GM20000 (cell line): ENCODE measurements around the gene GSC.
A peak's percentile ranks its signal among the peaks of the same experiment; 100 is the strongest.
"Not testable (repeated sequence)": the region's sequence is repeated elsewhere in the genome, so short reads cannot be mapped to it uniquely, and the experiment has no call there.

Experiments
- DNase-seq: peaks from one replicate; pipeline ENCODE4 v3.0.0; 2012; ENCODE audit warnings: low spot score
- TF ChIP-seq, protein P1 (sequence below): IDR thresholded peaks from 2 replicates; pipeline ENCODE4 v1.5.1; 2012; ENCODE audit warnings: mild to moderate bottlenecking, control low read depth; ENCODE audit errors: extremely low read depth, missing control alignments

Gene GSC

DNA sequence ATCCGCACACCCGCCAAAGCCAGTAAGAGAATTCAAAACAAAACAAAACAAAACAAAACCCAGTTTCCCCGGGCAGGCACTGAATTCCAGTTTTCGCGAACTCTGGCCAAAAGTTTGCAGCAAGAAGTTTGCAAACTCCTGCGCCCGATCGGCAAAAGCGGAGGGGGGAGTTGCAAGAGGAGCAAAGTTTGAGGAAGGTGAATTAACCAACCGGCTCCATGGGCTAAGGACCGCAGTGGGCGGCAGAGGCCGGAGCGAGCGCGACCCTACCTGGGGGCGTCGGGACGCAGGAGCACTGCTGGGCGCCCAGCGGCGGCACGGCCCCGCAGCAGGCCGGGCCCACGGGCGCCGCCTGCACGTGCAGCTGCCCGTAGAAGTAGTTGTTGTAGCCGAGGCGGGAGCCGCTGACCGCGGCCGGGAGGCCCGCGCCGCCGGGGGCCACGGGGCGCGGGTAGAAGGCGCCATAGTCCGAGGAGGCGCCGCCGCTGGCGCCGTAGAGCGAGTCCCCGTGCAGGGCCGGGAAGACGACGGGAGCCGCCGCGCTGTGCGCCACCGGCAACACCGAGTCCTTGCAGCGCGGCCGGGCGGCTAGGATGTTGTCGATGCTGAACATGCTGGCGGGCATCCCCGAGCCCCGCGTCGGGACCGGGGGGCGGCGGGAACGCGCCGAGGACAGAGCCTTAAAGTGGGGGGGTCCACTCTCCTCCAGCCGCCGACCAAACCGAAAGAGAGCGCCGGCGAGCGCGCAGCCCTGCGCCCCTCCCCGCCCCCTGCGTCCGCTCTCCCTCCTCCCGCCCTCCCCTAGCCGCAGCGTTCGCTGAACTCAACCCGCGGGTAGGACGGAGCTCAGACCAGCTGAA lies at the start of gene GSC:
Gene GSC (minus strand): TSS at position 723 of the 860 bp plus-strand sequence. CDS start 98 bp downstream, at position 625.
- DNase-seq, result peak; percentile 46
- TF ChIP-seq, protein P1, sequence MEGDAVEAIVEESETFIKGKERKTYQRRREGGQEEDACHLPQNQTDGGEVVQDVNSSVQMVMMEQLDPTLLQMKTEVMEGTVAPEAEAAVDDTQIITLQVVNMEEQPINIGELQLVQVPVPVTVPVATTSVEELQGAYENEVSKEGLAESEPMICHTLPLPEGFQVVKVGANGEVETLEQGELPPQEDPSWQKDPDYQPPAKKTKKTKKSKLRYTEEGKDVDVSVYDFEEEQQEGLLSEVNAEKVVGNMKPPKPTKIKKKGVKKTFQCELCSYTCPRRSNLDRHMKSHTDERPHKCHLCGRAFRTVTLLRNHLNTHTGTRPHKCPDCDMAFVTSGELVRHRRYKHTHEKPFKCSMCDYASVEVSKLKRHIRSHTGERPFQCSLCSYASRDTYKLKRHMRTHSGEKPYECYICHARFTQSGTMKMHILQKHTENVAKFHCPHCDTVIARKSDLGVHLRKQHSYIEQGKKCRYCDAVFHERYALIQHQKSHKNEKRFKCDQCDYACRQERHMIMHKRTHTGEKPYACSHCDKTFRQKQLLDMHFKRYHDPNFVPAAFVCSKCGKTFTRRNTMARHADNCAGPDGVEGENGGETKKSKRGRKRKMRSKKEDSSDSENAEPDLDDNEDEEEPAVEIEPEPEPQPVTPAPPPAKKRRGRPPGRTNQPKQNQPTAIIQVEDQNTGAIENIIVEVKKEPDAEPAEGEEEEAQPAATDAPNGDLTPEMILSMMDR, result no peak

DNA sequence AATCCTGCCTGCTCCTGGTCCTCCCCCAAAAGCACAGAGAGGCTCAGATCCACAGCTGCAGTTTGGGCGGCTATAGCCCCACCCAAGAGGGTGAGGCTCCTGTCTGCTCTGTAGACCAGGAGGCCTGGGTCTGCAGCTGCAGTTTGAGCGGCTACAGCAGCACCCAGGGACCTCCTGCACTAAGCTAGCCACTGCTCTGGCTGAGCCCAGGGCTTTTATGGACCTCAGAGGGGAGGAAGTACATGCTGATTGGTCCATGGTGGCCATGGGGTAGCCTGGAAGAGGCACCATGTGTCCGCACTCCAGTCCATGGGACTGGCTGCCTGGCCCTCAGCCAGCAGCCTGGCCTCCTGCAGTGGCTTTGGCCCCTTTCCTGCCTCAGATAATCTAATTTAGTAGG lies 49.6 kb upstream of the GSC start:
- DNase-seq, result no peak
- TF ChIP-seq, protein P1, result no peak

DNA sequence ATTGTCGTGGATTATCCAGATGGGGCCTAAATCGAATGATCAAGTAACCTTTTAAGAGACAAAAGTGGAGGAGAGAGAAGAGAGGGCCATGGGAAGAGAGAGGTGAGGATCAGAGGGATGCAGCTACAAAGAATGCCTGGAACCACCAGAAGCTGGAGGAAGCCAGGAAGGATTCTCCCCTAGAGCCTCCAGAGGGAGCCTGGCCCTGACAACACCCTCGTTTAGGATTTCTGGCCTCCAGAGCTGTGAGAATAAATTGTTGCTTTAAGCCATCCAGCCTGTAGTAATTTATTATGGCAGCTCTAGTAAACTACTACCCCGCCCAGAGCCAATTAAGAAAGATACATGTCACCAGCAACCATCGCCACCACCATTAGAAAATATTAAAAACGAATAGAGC lies 46.2 kb upstream of the GSC start:
- DNase-seq, result no peak
- TF ChIP-seq, protein P1, result no peak

DNA sequence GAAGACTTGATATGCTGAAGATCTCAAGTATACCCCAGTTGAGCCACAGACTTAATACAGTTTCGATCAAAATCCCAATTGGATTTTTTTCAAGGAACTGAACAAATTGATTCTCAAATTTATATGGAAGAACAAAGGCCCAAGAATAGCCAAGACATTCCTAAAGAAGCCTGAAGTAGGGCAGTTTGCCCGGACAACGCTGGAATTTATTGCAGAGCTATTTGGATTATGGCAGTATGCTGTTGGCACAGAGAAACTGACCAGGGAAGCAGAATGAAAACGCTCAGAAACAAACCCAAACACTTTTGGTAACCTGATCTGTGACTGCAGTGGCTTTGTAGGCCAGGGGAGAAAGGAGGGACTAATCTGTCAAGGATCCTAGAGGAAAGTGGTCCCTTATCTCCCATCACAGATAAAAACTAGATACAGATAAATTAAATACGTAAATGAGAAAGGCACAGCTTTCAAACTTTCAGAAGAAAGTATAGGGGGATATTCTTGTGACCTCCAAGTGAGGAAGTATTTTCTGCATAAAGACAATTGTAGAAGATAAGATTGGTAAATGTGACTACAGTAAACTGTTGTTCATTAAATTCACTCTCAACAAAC lies 35.9 kb upstream of the GSC start:
- DNase-seq, result no peak
- TF ChIP-seq, protein P1, result no peak

DNA sequence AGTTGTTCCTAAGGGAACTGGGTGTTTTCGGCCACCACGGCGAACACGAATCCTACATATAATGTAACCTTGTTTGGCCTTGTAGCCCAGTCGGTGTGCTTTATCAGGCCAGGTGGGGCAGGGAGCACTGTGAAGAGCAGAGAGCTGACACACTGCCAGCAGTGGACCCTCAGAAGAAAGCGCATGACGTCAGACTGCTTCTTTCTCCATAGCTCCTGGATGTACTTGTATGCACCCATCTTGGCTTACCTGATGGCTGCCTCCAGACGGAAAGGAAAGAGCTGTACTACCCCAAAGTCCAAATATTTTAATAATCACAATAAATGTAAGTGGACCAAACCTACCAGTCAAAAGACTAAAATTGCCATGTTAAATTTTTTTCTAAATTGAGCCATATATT lies 31.3 kb upstream of the GSC start:
- TF ChIP-seq, protein P1, result no peak
- no peak for DNase-seq

DNA sequence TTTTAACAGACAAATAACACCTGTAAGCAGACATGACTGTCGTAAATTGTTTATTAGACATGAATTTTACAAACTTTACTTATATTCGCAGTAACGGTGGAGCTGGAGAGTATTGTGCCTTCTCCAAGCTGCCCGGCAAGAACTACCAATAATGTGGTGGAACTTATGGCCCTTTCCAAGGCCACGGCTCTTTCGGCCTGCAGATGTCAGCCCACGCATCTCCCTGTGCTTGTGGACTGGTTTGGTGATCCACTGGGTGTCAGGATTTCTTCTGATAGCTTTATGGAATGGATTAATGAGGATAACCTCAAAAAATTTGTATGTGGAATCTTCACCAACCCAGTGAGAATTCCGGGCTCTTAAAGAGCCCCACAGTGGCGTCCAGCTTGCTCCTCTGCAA lies 30.9 kb upstream of the GSC start:
- not testable (repeated sequence) for DNase-seq

DNA sequence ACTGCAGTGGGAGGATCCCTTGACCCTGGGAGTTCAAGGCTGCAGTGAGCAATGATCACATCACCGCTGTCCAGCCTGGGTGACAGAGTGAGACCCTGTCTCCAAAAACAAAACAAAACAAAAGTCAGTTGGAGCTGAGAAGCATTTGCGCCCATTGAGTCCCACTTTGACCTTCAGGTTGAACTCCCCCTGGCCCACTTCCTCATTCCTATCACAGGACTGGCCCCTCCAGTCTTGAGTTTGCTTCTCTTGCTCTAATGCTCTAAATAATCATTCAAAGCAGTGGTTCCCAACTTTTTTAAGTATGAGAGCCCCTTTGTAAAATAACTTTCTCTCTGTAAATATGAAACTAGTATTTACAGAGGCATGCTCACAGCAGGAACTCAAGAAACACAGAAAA lies 28.0 kb upstream of the GSC start:
- TF ChIP-seq, protein P1, result no peak
- DNase-seq, result no peak

DNA sequence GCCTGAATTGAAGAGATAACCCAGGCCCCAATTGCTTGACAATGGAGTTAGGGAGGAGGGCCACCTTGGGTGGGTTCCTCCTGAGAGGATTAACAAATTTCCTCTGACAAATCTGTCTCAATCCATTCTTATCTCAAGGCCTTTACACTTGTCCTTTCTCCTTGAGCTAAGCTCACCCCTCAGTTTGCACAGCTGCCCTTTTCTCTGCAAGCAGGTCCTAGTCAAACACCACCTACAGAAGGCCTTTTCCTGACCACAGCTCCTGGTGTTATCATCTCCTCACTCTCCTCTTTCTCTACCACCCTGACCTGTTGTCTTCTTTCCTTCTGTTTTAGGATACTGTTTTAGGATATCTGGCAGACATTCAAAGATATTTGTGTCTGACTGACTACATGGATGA lies 26.4 kb upstream of the GSC start:
- TF ChIP-seq, protein P1, result no peak
- no peak for DNase-seq
